ENCODE measurements around the gene TIGIT.

The TIGIT gene

GRCh38 chr3:114356066-114356465, 62.2 kb downstream of the TIGIT start:
- DNase-seq = no peak

GRCh38 chr3:114356525-114356924, 62.7 kb downstream of the TIGIT start:
- DNase-seq = no peak
